HepG2 (cell line): Measurements from ENCODE around the gene UCKL1. TPM values are rescaled to one million over a fixed set of nuclear protein-coding genes. Genes with fewer than 3 reads are reported as not detected.
A peak's percentile ranks its signal among the peaks of the same experiment; 100 is the strongest.

Experiments used
- BCLAF1 ChIP-seq: fragments of 450-650 bp; IDR thresholded peaks from 2 replicates; pipeline ENCODE4 v1.6.1; 2017; ENCODE audit warnings: mild to moderate bottlenecking
- DDIT3 ChIP-seq: sonication (generic); formaldehyde crosslinking; IDR thresholded peaks from 2 replicates; pipeline ENCODE4 v1.4.0; 2020; ENCODE audit warnings: mild to moderate bottlenecking, missing genetic modification reagents
- FOXK1 ChIP-seq: sonication (generic); formaldehyde crosslinking; IDR thresholded peaks from 2 replicates; pipeline ENCODE4 v1.4.0; 2020; ENCODE audit warnings: low read depth, missing genetic modification reagents, borderline replicate concordance
- GATA4 ChIP-seq: sonication (generic); IDR thresholded peaks from 2 replicates; pipeline ENCODE4 v1.6.1; 2016; ENCODE audit warnings: antibody characterized with exemption, low read depth, borderline replicate concordance
- HMG20A ChIP-seq: IDR thresholded peaks from 2 replicates; pipeline ENCODE4 v1.6.1; 2016; ENCODE audit warnings: borderline replicate concordance
- KMT2A ChIP-seq: sonication (generic); formaldehyde crosslinking; IDR thresholded peaks from 2 replicates; pipeline ENCODE4 v1.4.0; 2020; ENCODE audit warnings: missing genetic modification reagents
- MAF1 ChIP-seq: sonication (generic); formaldehyde crosslinking; IDR thresholded peaks from 2 replicates; pipeline ENCODE4 v1.5.0; 2020; ENCODE audit warnings: missing genetic modification reagents, borderline replicate concordance
- NCOA1 ChIP-seq: sonication (generic); formaldehyde crosslinking; IDR thresholded peaks from 2 replicates; pipeline ENCODE4 v1.9.0; 2021; ENCODE audit warnings: missing genetic modification reagents
- NR2F6 ChIP-seq, 2 experiments: IDR thresholded peaks; 2 replicates each; pipeline ENCODE4 v1.6.1; 2016; ENCODE audit warnings: antibody characterized with exemption in 1 of 2, mild to moderate bottlenecking in 1 of 2
- PAXIP1 ChIP-seq: sonication (generic); formaldehyde crosslinking; conservative IDR thresholded peaks from 2 replicates; pipeline ENCODE4 v1.4.0; 2020; ENCODE audit warnings: mild to moderate bottlenecking, missing genetic modification reagents, moderate library complexity
- PHF8 ChIP-seq: sonication (generic); formaldehyde crosslinking; IDR thresholded peaks from 2 replicates; pipeline ENCODE4 v1.5.0; 2020; ENCODE audit warnings: missing genetic modification reagents
- PLRG1 ChIP-seq: fragments of 450-650 bp; conservative IDR thresholded peaks from 2 replicates; pipeline ENCODE4 v1.6.1; 2016
- RORA ChIP-seq: sonication (generic); formaldehyde crosslinking; IDR thresholded peaks from 2 replicates; pipeline ENCODE4 v1.5.0; 2020; ENCODE audit warnings: mild to moderate bottlenecking, missing genetic modification reagents, moderate library complexity
- ZBTB26 ChIP-seq: IDR thresholded peaks from 2 replicates; pipeline ENCODE4 v1.6.1; 2016; ENCODE audit warnings: missing compliant biosample characterization, missing genetic modification reagents, borderline replicate concordance
- ZKSCAN8 ChIP-seq: IDR thresholded peaks from 2 replicates; pipeline ENCODE4 v1.6.1; 2016; ENCODE audit warnings: borderline replicate concordance, missing genetic modification reagents, missing compliant biosample characterization
- ZNF263 ChIP-seq: sonication (generic); formaldehyde crosslinking; IDR thresholded peaks from 2 replicates; pipeline ENCODE4 v1.4.0; 2020; ENCODE audit warnings: missing genetic modification reagents
- ZNF432 ChIP-seq: sonication (generic); formaldehyde crosslinking; IDR thresholded peaks from 2 replicates; pipeline ENCODE4 v1.5.0; 2020; ENCODE audit warnings: missing genetic modification reagents, mild to moderate bottlenecking, borderline replicate concordance
- ZNF800 ChIP-seq: sonication (generic); formaldehyde crosslinking; IDR thresholded peaks from 2 replicates; pipeline ENCODE4 v1.4.0; 2020; ENCODE audit warnings: missing genetic modification reagents
- ZNF891 ChIP-seq: sonication (generic); formaldehyde crosslinking; IDR thresholded peaks from 2 replicates; pipeline ENCODE4 v1.5.0; 2020; ENCODE audit warnings: mild to moderate bottlenecking, missing genetic modification reagents
- polyA plus RNA-seq, 8 experiments: library from polyadenylated mRNA; depleted of rRNA in 3 of 8; stranded (reverse) in 7 of 8; unstranded in 1 of 8; fragments of >200 nt; fragmentation: Illumina TruSeq in 4 of 8; extraction: Trizol in 4 of 8; gene quantifications; 2 replicates each; pipeline versions ENCODE4 v1.2.1 to v1.2.3, GENCODE V29; 2011 to 2016; ENCODE audit warnings: low read depth in 4 of 8, missing spikeins in 1 of 8, mixed read lengths in 1 of 8; ENCODE audit not compliant: insufficient read depth in 1 of 8
- total RNA-seq, 5 experiments: library from RNA; depleted of rRNA; stranded (reverse); fragments of >200 nt; fragmentation: Illumina TruSeq; extraction: Trizol; gene quantifications; 2 replicates each; pipeline ENCODE4 v1.2.3, GENCODE V29; 2016; ENCODE audit warnings: low read depth in 1 of 5

The UCKL1 gene
- total and polyA plus RNA-seq, 2 of the 13 experiments (the other 11 are each of a cell fraction or from before 2014, with no cell fraction given) = 50.2 to 126 TPM

- TF ChIP-seq KMT2A (CRISPR knock-in tag) (peak; percentile 93), HMG20A (CRISPR knock-in tag) (peak; percentile 27; the same call in 1 of the 2 replicates), PHF8 (CRISPR knock-in tag) (peak; percentile 85), PAXIP1 (CRISPR knock-in tag) (peak; percentile 79), ZBTB26 (CRISPR knock-in tag) (peak; percentile 85), DDIT3 (CRISPR knock-in tag) (0 out of 2 replicates have a peak, but pooled peaks have one; percentile 58), NCOA1 (CRISPR knock-in tag) (peak; percentile 3; the same call in 1 of the 2 replicates), ZKSCAN8 (CRISPR knock-in tag) (peak; percentile 78; the same call in 1 of the 2 replicates), PLRG1 (no peak), MAF1 (CRISPR knock-in tag) (peak; percentile 86), RORA (CRISPR knock-in tag) (no peak; the same call in 1 of the 2 replicates), NR2F6 (IDR thresholded peaks at IDR 0.05) (peak; percentile 80), NR2F6 (CRISPR knock-in tag; IDR thresholded peaks at IDR 0.05) (peak; percentile 90), ZNF263 (CRISPR knock-in tag) (peak; percentile 81), ZNF800 (CRISPR knock-in tag) (peak; percentile 97), ZNF432 (CRISPR knock-in tag) (0 out of 2 replicates have a peak, but pooled peaks have one; percentile 79), FOXK1 (CRISPR knock-in tag) (peak; percentile 77), ZNF891 (CRISPR knock-in tag) (peak; percentile 85), GATA4 (0 out of 2 replicates have a peak, but pooled peaks have one; percentile 7), BCLAF1 (no peak)
Measured at GRCh38 chr20:63978319-63979228, 22.4 kb upstream of the UCKL1 start (continued).
